Activated CD8-positive, alpha-beta memory T cell treated with anti-CD3 and anti-CD28 coated beads for 48 hours (primary cell): ENCODE measurements around the gene SLAMF1.
A peak's percentile ranks its signal among the peaks of the same experiment; 100 is the strongest.
"Not testable (repeated sequence)": the region's sequence is repeated elsewhere in the genome, so short reads cannot be mapped to it uniquely, and the experiment has no call there.

Source experiments
- DNase-seq, 3 experiments: peaks; one replicate each; pipeline ENCODE4 v3.0.0-alpha.2; 2020; ENCODE audit warnings: low read depth in 2 of 3, low spot score in 2 of 3

SLAMF1 gene, protein sequence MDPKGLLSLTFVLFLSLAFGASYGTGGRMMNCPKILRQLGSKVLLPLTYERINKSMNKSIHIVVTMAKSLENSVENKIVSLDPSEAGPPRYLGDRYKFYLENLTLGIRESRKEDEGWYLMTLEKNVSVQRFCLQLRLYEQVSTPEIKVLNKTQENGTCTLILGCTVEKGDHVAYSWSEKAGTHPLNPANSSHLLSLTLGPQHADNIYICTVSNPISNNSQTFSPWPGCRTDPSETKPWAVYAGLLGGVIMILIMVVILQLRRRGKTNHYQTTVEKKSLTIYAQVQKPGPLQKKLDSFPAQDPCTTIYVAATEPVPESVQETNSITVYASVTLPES

DNA sequence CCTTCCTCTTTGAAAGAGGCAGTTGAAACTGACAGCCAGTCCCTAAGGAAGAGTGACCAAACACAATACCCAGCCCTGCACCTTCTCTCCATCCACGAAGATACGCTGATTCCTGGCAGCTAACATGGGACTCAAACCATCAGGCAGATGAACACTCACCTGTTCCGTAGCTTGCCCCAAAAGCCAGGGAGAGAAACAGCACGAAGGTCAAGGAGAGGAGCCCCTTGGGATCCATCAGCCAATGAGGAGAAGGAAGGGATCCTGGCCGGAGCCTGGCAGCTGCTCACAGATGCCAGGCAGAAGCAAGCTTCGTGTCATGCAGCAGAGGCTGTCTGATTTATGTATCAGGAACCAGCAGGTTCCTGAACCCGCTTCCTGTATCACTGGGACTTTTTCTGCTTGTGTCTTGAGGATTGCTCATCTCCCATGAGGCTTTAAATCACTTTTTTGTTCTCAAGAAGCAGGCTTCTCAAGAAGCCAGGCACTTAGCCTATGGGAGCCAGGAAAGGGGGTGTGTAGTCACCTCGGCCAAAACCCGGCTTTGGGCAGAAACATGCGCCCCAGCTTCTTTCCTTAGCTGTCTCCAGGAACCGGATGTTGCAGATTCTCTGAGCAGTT is at the start of gene SLAMF1:
SLAMF1 (minus strand) TSS at position 334 of the 618 bp plus-strand sequence; CDS start at position 235, 99 bp downstream.
- no peak for DNase-seq

DNA sequence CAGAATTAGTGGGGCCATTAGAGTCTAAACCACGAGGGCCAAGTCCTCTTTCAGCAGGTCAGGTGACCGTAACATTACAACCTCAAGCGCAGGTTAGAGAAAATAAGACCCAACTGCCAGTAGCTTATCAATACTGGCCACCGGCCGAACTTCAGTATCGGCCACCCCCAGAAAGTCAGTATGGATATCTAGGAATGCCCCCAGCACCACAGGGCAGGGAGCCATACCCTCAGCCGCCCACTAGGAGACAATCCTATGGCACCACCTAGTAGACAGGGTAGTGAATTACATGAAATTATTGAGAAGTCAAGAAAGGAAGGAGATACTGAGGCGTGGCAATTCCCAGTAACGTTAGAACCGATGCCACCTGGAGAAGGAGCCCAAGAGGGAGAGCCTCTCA is 45.5 kb upstream of the SLAMF1 start:
- DNase-seq = not testable (repeated sequence)

DNA sequence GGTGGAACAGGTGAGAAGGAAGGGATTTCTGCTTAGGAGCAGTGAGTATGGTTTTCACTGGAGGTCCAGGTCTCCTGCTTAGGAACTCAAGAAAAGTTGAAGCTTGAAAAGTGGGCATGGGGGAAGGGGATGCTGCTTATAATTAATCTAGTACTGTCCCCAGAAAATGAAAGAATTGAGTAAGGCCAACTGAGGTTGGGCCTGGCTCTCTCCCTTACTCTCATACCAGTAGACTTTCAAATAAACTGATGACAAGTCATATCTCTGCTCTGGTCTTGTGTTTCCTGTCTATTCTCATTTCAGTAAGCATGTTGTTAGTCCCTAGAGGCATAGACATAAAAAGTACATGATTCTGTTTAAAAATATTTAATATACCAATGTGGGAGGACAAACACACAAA is 38.4 kb upstream of the SLAMF1 start:
- DNase-seq = no peak

DNA sequence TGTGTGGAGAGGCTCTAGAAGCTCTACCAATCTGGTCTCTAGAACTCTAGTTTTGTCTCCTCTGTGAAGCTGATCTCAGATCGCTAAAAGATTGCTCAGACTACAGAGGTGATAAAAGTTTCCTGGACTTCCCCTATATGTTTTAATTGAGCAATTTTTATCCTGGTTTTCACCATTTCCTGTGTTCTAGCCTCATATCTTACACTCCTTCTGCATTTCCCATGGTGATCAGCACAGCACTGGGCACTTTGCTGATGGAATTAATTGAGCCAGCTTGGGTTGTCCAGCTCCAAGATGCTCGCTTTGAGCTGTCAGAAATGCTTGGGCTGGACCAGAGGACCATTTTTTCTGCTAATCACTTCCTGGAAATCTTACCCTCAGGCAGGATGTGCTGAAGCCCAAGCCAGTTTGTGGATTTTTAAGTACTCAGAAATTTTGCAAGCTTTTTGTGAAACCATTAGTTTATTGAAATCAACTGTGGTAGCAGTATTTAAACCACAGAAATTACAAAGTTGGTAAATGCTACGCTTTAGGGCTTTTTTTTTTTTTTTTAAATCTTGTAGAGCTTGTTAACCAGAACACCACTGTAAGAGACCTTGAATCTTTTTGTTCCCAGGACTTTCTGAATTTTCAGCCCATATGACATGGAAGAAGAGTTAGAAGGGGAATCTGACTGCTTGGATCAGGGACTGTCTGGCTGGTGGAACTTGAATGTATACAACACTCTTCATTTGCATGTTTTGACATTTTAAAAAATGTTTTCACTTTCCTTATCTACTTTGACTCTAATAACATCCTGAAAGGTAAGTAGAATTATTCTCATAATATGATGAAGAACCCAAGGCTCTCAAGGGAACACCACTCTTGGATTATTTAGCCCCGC is 36.4 kb upstream of the SLAMF1 start:
- DNase-seq = no peak

DNA sequence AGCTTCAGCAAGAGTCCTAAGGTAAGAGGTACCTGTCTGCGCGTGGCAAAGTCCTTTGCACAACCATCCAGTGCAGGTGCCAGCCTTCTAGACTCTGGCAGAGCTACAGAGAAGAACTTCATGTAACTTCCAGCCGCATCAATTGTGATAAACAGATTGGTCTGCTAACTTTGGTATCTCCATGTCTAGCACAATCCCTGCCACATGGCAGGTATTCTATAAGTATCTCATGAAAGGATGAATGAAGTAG is 35.0 kb upstream of the SLAMF1 start:
- DNase-seq = no peak

DNA sequence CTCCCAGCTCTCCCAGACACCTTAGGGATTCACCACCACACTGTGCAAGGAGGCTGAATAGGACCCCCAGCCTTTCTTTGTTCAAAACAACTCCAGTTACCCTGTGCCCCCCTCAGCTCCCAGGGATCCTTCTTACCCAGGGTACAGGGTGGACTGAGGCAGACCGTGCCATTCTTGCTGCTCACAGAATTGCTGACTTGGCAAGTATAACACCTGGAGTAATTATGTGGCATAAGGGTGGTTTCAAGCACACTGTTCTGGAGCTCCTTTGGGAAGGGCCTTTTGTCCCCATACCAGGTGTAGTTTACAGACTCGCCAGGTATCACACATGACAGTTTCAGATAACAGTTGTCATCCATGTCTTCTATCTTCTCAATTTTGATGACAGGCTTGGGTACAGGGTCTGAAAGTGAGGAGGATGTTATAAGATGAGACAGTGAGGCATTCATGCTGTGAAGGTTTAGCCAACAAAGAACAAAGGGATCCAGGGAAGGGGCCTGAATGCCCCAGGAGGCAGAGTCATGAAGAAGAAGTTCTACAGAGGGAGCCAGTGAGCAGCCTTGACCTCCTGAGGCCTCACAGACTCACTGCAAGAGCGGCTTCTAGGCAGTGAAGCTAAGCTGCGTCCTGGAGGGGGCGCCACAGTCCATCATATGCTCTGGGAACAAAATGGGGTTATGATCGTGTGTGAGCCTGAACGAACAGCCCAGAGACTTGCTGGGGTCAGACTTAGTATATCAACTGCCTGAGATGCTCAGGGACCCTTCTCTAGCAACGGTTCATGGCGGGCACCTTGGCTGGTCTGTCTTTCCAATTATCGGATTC is 34.4 kb upstream of the SLAMF1 start:
- peak; percentile 57 to 80 (median 65) for DNase-seq

DNA sequence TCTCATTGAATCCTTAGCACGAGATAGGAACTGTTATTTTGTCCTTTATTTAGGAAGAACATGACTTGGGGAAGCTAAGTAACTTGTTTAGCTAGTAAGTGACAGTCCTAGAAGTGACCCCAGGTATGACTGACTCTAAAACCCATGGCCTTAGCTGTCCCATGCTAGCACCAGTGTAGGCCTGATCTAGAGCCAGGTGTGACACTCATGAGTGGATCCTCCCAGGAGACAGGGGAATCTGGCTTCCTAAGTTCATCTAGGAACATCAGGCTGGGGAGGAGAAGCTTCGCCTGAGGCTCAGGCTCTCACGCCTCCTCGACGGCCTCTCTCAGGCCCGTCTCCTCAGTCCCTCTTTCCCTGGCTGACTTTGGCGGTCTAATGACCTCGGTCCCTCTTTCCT is 33.6 kb upstream of the SLAMF1 start:
- DNase-seq = no peak

DNA sequence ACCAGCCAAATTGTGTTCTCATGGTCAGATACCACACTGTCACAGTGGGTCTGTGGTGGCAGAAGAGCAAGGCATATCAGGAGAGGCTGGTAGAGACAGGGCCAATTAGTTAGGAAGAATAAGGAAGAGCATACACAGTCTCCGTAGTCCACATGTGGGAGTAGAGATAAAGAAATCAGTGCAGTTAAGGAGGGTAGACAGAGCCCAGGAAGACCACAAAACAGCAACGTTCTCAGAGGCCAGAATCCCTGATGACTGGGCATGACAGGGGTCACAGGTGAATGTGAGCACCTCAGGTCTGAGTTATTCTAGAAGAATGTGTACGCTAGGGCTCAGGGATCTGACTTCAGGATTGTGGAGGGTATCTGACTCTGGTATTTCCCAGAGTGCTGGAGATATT is 33.0 kb upstream of the SLAMF1 start:
- no peak for DNase-seq

DNA sequence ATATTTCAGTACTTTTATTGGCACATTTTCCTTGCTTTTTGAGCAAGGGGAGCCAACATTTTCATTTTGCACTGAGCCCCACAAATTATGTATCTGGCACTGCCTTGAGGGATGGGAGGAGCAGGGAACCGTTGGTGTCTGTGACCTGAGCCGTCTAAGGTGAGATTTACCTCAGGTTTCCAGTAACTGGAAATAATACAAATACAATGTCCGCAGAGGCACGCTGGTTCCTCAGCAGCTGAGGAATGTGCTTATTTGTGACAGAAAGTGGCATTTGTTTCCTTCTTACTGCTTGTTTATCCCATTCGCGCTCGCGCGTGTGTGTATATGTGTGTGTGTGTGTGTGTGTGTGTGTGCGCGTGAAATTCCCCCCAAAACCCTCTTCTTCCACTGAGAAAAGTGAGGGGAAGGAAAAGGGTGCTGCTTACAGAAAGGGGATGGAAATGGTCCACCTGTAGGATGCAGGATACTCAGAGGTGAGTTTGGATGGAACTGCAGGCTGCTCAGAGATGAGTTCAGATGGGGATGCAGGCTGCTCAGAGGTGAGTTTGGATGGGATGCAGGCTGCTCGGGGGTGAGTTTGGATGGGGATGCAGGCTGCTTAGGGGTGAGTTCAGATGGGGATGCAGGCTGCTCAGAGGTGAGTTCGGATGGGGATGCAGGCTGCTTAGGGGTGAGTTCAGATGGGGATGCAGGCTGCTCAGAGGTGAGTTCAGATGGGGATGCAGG is 30.2 kb upstream of the SLAMF1 start:
- no peak for DNase-seq

DNA sequence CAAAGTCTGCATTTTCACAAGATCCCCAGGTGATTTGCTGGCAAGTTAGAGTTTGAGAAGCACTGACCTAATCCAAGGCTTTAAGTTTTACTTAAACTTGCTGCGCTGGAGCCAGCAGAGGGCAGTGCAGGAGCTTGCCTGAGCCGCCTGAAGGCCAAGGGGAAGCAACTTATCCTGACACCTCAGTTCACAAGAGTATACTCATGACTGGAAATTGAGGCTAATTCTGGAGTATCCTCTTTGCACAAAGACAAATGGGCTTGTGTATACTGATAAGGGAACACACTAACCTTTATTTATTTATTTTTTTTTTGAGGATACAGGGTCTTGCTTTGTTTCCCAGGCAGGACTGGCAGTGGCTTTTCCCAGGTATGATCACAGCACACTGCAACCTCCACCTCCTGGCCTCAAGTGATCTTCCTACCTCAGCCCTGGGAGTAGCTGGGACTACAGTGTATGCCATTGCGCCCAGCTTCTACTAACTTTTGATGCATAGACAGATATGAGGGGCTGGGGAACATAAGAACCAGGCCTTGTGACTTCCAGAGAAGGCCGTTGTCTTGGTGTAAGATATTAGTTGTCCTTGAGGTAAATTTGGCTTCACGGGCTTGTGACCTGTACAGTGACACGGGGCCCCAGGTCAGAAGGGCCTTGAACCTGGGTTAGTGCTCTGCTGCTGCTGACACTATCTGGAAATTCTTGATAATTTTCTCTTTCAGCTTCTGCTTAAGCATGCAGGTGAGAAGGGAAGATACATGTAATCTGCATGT is 29.0 kb upstream of the SLAMF1 start:
- DNase-seq = no peak

DNA sequence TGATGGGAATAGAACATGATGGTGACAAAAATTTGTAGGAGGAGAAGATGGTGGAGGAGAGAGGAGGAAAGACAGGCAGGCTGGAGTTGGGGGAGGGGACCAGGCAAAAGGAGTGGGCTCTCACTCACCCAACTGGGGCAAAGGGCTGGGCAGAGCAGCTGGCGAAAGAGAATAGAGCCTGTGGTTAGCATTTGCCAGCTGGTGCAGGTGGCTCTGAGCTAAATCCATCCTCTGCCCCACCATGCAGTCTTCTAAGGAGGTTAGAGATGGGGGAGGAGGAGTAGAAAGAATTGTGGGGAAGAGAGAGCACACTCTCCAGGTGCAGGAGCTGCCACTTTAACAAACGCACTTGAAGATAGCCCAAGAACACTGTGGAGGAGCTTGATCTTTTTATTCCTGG is 27.6 kb upstream of the SLAMF1 start:
- DNase-seq = no peak

DNA sequence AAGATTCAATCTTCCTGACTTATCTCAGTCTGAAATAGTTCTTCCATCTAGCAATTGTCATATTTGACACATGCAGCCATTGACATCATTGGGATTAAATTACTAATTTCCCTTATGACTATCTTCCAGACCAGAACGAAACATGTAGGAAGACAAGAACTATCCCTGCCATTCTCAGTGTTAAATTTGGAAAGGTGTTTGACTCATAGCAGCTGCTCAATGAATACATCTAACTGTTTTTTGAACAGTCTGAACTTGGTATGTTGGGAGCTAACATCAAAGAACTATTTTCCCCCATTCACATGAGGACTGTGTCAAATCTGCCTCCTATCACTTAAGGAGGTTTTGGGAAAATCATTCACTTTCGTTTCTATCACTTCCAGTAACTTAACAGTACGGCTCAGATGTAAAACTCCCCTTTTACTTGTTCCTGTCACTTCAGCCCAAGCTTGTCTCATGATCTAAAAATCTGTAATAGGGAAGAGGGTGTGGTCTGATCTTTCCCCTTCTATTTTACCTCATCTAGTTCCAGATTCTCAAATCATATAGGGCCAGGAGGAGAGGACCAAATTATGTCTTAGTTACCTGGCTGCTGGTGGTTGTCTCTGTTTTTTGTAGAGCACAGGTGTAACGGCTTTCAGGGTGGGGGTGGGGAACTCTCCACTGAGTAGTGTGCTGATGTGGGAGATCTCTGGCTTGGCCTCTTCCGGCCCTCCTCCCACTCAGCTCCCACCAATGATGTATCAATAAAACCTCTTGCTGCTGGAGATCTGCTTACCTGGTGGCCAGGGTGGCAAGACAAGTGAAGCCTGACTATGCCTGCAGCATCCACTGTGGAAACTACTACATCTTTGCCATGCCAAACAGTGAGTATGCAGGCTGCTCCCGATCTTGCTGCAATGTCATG is 26.2 kb upstream of the SLAMF1 start:
- DNase-seq = no peak

DNA sequence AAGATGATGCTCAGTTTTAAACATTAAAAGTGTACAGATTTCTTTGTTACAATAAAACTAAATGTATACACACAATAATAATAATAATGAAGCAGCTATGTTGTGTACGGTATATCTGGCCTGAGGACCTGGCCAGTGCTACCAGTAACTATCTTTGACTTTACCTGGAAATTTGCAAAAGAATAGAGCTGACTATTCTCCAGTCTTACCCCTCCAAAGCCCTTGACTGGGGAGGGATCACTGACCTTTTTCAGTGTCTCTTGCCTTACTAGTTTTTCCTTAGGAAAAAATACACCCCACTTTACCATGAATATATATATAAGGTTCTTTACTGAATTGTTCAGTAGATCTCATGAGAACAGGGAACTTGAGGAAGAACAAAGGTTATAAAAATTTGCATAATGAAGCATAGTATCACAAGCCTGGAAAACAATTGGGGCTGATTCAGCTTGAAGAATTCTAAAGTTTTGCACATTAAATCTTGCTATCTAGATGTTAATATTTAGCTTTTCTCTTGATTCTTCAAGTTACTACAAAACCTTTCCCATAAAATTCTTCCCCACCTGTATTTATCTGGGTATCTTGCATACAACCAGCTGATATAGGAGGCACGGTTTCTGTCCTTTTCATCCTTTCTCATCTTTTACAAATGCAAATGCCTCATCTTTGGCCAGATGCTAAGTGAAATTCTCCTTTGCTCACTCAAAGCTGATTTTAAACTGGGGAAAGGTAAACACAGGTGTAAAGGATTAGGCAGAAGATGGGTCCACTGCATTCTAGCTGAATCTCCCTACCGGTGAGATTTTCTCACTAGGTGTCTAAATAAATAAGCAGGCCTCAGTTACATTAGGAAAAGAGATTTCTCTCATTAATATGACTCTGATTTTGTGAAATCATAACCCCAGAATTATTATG is 25.0 kb upstream of the SLAMF1 start:
- DNase-seq = no peak

DNA sequence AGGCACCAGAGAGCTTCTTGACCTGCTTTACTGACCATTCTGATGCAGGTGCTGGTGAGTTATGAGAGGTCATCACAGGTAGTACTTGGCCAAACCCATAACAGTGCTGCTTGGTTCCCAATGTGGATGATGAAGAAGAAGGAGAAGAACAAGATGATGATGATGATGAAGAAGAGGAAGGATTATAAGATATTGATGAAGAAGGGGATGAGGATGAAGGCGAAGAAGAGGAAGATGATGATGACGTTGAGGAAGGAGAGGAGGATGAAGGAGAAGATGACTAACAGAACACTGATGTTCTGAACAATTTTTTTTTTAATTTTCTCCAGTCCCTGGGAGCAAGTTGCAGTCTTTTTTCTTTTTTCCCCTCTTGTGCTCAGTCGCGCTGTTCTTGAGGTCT is 23.9 kb upstream of the SLAMF1 start:
- no peak for DNase-seq

DNA sequence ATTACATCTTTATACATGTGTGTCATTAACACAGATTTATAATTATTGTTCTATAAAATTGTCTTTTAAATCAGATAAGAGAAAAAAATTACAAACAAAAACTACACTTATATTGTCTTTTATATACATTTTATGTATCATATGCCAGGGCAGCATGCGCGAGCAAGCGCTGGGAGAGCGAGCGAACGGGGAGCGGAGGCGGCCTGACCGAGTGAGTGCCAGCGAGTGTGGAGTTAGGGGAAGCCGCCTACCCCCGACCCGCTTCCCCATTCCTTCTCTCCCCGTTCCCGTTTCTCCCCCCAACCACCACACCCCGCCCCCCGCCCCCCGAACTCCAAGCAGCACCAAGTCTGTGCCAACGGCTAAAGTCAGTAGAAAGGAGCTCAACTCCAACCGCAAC is 23.0 kb upstream of the SLAMF1 start:
- DNase-seq = no peak

DNA sequence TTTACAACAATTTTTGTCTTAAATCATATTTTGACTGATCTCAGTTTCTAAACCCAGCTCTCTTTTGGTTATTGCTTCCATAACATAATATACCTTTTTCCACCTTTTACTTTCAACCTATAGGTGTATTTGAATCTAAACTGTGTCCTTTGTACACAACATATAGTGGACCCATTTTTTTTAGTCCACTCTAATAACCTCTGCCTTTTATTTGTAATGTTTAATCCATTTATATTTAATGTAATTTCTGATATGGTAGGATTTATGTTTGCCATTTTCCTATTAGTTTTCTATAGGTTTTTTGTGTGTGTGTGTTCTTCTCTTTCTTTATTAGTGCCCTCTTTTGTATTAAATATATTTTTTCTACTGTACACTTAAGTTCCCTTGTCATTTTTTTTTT is 22.4 kb upstream of the SLAMF1 start:
- DNase-seq = no peak

DNA sequence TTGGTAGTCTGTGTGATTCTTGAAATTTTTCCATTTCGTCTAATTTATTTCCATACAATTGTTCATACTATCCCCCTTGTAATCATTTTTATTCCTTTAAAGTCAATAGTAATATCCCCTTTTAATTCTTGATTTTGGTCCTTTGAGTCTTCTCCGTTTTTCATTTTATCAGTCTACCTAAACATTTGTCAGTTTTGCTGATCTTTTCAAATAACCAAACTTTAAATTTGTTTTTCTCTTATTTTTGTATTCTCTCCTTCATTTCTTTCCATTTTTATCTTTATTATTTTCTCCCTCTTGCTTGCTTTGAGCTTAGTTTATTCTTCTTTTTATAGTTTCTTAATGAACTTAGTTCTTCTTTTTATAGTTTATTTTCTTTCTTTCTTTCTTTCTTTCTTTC is 21.1 kb upstream of the SLAMF1 start:
- no peak for DNase-seq

DNA sequence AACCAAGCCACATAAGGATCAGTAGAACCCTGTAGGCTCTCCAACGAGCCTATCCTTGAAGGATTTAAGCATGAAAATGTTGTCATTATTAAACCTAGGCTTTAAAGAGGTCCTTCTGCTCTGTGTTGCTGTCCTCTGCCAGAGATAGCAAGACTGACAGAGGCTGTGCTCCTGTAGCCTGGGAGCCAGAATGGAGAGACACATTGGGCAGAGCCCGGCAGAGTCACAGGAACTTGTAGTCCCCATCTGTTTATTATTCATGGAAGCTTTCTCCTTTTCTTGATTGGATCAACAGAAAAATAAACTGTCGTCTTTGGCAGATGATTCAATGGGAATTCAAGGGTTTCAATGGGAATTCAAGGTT is 19.2 kb upstream of the SLAMF1 start:
- no peak for DNase-seq
